Stimulated activated CD8-positive, alpha-beta memory T cell treated with anti-CD3 and anti-CD28 coated beads, Interleukin-12 subunit alpha, Interleukin-12 subunit beta, amount 100 ng/mL, for 24 hours (primary cell): ENCODE results near the gene ST6GALNAC5.

Experiments
- DNase-seq: peaks from one replicate; pipeline ENCODE4 v3.0.0-alpha.2; 2020; ENCODE audit errors: extremely low read depth

ST6GALNAC5 gene

GRCh38 chr1:77047978-77048614 is 180.8 kb downstream of the ST6GALNAC5 start:
- DNase-seq, result no peak

DNA sequence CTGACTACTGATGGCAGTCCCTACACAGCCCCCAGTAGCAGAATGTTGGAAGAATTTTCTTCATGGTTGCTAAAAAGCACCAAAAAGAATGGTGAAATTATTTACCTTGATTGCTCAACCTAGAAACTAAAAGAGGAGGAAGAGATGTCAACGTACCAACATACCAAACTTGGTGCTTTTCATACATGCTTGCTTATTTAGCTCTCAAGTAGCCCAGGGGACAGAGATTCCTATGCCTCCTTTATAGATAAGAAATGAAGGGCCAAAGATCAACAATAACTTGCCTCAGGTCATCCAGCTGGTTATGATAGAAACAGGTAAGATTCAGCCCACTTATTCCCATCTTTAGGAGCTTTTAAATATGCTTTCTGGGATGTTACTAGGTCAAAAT is 181.3 kb downstream of the ST6GALNAC5 start:
- DNase-seq, result no peak

DNA sequence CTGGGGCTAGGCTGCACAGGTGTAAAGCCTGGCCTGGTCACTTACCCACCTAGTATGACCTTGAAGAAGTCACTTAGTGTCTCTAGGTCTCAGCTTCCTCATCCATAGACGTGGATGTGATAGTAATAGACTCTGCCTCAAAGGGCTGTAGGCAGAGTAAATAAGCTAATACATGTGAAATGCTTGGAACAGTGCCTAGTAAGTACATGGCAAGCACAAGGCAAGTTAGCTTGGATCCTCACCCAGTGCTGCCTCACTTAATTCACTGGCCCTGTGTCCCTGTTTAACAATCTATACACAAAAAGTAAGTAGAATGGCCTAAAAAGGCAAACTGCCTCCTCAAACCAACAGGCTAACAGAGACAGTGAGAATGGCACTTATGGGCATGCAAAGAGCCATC is 184.1 kb downstream of the ST6GALNAC5 start:
- DNase-seq, result no peak

DNA sequence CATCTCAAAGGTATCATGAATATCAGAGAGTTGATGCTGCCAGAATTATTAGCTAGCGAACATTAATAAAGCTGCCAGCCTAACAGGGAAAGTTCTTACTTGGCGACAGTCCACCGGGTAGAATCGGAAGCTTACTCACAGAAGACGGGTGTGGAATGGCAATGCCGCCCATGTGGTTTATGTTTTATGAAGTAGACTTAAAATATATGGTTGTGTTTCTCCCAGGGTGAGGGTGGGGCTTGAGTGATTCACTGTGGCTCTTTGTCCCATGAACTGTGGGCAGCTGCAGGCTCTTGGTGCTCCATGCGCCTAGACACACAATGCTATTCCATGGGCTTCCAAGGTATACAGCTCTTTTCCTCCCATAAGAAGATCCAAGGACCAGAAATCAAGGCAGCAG is 189.2 kb downstream of the ST6GALNAC5 start:
- DNase-seq, result no peak

GRCh38 chr1:77057994-77058585 is 190.8 kb downstream of the ST6GALNAC5 start:
- no peak for DNase-seq

GRCh38 chr1:77060000-77060399 is 192.7 kb downstream of the ST6GALNAC5 start:
- DNase-seq, result no peak

DNA sequence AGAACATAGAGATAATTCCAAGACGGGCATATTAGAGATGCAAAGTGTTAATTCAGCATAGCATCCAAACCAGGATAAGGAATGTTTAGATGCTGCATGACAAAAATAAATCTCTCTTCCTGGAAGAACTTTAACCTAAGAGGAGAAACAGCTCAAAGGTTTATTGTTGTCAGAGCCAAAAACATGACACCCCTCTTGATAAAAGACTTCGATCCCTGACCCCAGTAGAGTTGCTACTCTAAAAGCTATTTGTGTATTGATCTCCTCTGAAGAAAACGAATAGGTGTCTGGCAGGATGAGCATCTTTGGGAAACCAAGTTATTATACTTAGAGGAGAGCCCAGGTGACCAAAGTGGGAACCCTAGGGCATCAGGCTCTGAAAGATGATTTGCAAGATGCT is 193.9 kb downstream of the ST6GALNAC5 start:
- DNase-seq, result no peak

DNA sequence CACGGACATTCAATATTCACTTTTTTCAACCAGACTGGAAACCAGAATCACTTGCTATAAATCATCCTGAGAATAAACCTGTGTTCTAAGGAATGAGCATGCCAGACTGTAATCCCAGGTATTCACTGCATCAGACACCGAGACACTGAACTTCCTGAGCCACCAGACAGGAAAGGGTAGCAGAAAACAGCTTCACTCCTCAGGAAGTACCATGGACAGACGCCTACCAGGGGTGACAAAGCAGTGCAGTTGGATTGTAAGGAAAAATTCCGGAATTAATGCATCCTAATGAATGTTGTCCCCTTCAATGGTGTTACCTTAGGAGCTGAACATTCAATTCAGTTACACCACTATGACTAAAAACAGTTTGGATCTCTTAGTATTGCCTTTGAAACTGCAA is 195.8 kb downstream of the ST6GALNAC5 start:
- no peak for DNase-seq

- no peak for DNase-seq
Observed at GRCh38 chr1:77064246-77064645, 197.0 kb downstream of the ST6GALNAC5 start.

DNA sequence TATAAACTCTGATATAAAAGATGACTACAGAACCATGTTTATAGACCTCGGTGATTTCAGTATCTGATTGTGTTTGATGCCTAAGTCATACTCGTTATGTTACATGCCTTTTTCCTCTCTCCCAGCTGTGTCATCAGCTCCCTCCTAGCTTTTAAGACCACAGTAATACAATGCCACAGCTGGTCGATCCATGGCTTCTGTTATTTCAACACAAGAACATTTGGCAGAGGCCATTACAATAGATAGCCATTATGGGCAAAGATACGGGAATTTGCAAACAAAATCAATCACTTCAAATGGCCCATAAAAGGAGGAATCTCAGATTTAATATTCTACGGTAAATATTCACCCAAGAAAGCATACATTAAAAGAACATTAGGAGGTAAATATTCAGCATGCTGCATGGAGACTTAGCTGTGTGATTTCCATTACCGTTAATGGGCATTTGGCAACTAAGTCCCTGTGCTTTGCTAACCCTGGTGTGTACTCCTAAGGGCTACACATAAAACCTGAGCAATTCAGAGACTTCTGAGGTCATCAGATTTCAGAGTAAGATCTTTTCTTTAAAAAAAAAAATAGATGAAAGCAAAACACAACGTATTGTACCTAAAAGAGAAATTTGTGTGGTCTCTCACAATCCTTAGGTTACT is 198.5 kb downstream of the ST6GALNAC5 start:
- no peak for DNase-seq

DNA sequence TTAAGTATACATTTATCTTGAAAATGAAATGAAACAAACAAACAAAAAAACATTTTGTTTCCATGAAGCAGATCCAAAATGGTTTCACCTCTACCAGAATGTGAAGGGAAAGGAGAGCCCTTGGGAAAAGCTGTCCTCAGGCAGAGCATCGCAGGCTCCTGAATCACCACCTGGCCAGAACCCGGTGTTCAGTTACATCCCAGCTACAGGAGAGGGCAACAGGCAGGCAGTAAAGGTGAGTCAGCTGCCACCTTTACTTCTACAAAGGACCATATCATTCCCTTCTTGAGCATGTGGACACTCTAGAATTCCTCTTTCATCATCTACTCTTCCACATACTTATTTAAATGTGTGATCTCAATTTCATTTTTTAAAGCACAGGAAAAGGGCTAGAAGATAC is 200.7 kb downstream of the ST6GALNAC5 start:
- no peak for DNase-seq

DNA sequence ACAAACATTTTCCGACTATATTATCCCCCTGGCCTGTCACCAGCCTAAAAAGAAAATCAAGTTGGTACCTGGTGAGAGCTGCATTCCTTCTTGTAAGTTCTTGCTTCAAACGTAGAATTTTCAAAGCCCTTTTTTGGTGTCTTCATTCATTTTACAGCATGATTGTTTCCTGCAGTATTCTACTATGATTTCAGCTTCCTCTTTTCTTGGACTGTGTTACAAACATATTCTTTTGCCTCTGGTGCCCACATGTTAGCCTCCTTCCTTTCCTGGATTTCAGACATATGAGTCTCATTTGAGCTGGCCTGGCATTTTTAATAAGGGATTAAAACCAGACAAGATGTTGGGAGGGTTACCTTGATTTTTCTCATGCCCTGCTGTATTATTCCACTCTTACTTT is 209.5 kb downstream of the ST6GALNAC5 start:
- no peak for DNase-seq

DNA sequence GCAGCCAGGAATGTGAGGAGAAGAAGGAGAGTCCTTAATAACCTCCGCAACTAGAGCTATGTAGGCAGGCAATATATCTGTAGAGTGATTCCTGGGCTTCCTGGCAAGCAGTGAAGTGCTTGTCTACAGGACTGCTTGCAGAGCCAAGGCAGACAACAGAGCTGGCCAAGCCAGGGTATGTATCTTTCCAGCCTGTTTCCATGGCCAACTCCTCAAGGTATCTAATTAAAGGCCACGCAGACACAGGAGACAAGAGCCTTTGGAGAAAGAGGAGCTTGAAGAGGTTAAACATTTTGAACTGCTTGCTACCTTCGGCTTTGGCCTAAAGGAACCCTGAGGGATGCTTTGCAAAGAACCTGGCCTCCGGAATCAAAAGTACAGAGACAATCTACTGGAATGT is 214.6 kb downstream of the ST6GALNAC5 start:
- no peak for DNase-seq

DNA sequence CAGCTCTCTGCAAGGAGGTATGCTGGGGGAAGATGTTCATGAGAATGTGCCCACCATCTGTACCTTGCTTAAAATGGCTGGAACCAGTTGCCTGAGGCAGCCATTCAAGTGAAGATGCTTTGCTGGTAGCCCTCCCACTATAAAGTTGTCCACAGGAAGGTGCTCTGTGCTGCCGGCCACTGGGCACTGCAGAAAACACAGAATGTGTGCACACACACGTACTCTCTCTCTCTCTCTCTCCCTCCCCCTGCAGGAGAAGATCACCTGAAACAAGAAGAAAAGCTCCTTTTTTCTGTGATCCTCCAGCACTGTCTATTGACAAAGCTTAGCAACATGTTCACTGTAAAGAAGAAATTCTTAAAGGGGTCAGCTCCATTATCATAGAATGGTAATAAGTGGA is 217.2 kb downstream of the ST6GALNAC5 start:
- DNase-seq, result no peak

DNA sequence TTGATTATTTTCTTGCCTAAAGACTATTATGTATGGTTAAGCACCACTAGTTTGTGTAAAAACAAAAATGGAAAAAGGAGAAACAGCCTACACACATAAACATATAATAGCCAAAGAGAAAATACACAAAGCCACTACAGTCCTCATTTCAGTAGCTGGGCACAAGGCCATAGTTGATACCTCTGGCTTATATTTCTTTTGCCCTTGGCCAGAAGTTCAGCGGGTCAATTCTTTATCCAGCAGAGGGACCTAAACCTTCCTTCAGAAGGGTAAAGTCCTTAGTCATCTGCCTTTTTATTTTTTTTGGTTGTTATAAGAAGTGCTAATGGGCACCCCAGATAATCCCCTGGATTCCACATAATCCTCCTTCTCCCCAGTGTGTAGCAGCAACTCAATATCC is 217.8 kb downstream of the ST6GALNAC5 start:
- no peak for DNase-seq

DNA sequence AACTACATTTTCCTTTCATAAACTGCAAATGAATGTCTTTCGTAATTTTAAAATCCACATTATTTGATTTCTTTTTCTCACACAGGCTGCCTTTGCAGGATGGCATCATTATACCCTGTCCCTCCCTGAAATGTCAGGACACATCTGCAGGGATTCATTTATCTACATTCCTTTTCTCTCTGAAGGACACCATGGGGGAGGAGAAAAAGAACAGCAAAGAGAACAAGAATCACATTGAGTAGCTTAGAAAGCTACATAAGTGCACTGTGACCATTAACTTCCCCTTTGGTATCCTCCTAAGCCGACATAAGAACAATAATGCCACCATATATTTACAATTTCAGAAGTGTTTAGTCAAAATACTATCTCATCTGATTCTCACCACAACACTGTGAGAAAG is 222.5 kb downstream of the ST6GALNAC5 start:
- no peak for DNase-seq

DNA sequence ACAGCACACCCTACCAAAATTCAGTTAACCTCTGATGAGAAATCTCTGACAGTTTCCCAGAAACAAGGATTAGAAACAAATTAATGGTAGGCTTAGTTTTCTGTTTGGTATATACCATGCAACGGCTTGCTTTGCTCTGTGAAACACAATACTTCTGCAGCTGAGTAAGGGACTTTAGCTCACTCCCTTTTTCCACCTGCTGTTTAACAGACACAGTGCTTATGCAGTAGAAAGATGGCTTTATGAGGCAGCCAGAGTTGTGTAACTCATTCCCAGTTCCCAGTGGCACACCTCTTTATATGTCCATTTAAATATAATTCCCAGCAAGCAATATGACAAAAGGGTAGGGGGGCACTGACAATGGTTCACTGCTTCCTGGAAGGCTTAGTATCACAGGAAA is 228.0 kb downstream of the ST6GALNAC5 start:
- no peak for DNase-seq

DNA sequence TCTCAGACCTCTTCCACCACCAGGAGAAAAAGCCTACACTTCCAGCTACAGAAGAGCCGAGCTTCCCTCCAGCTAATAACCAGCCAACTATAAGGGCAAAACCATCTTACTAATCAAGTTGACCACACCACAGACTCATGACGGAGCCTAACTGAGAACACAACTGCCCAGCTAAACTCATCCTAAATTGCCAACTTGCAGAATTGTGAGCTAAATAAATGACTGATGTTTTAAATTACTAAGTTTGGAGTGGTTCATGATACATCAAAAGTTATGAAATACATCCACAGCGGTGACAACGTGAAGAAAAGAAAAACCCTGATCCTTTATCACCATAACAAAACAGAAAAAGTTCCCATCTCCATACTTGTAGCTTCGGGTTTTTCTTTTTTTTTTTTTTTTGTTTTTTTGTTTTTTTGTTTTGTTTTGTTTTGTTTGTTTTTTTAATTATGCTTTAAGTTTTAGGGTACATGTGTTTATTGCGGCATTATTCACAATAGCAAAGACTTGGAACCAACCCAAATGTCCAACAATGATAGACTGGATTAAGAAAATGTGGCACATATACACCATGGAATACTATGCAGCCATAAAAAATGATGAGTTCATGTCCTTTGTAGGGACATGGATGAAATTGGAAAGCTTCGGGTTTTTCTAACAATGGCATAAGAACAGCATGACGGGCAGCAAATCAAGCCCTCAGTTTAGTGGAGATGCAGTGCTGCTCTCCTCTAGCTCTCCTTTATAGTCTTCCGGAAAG is 229.4 kb downstream of the ST6GALNAC5 start:
- DNase-seq, result no peak

GRCh38 chr1:77100875-77101274 is 233.6 kb downstream of the ST6GALNAC5 start:
- no peak for DNase-seq

DNA sequence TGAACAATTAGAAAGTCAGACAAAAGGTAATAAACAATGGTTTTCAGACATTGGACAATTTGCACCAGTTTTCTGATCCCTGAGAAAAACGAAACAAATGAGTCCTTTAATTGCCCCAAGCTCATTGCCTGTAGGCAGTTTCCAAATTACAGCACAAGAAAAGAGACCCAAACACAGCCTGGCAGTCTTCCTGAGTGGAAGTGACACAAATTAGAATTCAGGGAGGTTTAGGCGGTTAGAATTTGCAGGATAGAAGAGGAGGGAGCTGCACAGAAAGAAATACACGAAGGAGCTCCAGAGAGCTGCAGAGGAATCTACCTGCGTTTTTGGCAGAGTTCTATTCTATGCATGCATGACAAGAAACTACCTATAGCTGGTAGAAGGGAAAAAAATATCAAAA is 236.2 kb downstream of the ST6GALNAC5 start:
- no peak for DNase-seq

DNA sequence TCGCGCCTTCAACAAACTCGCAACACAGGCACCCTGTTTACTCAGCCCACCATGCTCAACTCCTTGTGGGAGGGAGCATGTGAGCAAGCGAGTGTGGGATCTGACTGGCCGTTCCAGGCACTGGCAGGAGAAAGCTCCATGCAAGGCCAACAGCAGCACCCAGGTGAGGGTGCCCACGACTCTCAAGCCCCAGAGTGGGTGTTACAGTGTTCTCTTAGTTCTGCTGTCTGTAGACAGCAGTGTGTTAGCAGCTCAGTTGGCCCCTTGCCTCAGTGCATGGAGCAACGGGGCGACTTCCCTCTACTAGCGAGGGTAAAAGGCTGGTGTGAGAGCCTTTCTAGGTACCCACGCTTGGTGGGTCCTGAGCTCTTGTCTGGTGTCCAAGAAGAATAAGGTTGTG is 237.4 kb downstream of the ST6GALNAC5 start:
- no peak for DNase-seq
